GM21723 (cell line): ENCODE measurements around the gene RXRB.

ENCODE experiments used
- ATAC-seq: cut with Tn5 transposase; IDR thresholded peaks from one replicate; pipeline ENCODE4 v1.9.1; 2021; ENCODE audit warnings: mild to moderate bottlenecking, moderate library complexity; ENCODE audit not compliant: unreplicated experiment

Gene RXRB

GRCh38 chr6:33212857-33213165, 12.3 kb upstream of the RXRB start:
- ATAC-seq, result no peak

GRCh38 chr6:33211666-33212422, 11.4 kb upstream of the RXRB start:
- ATAC-seq, result no peak

DNA sequence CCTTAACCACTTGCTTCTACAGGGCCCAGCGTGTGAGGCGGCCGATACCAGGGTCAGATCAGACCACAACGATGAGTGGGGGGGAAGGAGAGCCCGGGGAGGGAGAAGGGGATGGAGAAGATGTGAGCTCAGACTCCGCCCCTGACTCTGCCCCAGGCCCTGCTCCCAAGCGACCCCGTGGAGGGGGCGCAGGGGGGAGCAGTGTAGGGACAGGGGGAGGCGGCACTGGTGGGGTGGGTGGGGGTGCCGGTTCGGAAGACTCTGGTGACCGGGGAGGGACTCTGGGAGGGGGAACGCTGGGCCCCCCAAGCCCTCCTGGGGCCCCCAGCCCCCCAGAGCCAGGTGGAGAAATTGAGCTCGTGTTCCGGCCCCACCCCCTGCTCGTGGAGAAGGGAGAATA, 10.7 kb upstream of the RXRB start:
- ATAC-seq, result no peak

DNA sequence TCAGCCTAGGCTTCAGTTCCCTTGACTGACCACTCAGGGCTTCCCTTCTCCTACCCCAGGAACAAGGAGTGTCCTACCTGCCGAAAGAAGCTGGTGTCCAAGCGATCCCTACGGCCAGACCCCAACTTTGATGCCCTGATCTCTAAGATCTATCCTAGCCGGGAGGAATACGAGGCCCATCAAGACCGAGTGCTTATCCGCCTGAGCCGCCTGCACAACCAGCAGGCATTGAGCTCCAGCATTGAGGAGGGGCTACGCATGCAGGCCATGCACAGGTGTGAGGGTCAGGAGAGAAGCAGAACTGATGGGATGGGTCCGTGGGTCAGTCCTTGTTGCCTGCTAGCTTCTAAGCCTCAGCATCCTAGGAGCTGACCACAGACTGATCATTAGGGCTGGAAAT, 9.4 kb upstream of the RXRB start:
- ATAC-seq, result no peak

DNA sequence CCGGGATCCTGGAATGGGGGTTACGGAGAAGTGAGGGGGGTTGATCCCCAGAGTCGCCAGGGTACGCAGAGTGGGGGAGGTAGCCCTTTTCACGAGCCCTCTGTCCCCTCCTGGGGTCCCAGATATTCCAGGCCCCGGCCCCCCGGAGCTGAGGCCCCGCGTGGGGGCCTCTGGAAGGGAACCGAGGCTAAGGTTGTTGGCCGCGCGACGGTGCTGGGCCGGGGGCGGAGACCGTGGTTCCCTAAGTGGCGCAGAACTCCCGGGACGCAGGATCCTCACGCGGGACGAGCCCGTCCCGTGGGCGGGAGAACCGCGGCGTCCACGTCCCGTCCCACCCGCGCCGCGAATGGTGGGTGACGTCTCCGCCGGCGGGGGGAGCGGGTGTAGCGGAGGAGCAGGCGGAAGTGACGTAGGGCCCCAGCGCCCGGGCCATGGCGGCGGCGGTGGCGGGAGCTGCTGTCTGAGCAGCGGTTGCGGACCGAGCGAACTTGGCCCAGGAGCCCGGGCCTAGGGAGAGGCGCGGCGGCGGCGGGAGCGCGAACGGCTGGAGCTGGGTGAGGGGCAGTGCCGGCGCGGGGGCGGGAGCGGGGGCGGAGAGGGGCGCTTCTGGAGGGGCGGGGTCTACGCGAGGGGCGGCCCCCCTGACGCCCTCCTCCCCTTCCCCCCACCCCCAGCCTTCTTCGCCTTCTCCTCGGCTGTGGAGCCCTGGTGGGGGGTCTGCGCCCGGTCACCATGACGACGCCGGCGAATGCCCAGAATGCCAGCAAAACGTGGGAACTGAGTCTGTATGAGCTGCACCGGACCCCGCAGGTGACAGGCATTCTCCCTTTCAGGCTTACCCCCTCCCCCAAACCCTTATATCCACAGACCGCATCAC, 7.9 kb upstream of the RXRB start, which contains the start of gene RING1:
Gene RING1, plus strand, starts transcription at position 410 of the 877 bp plus-strand sequence. Its CDS starts 323 bp downstream, at position 733.
- ATAC-seq, result peak; percentile 42

GRCh38 chr6:33207552-33208090, 7.2 kb upstream of the RXRB start:
- ATAC-seq, result no peak

GRCh38 chr6:33206864-33207551, 6.5 kb upstream of the RXRB start:
- ATAC-seq, result no peak

DNA sequence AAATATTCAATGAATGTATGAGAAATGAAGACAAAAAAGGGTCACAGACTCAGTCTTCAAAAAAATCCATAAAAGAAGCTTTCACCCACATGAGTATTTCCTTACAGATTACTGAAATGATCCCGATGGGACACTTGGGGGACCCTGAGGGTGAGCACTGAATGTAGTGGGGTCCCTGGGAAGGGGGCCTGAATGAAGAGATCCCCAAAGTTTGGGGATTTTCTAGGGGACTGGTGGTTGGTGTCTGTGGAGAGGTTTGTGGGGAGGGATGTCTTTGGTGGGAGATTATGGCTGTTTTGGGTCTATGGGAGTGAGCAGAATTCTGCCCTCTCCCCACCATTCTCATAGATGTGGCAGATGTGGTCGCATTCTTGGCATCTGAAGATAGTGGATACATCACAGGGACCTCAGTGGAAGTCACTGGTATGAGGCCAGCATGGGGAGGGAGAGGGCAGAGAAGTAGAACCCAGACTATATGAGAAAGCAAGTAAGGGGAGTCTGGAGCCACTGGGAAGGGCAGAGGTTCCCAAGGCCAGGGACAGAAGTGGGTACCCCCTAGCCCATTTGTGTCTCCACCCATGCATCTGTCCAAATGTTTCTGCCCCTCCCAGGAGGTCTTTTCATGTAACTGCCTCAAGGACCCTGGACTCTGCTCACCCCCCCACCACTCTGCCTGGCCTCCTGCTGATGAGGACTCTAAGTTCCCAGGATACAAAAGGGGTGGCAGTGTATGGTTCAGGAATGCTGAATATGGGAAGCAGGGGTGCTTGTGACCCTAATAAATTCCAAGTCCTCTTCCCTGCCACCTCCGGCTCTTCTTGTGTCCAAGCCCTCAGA, 5.8 kb upstream of the RXRB start:
- ATAC-seq, result no peak

GRCh38 chr6:33205191-33206026, 4.9 kb upstream of the RXRB start:
- no peak for ATAC-seq

- peak; percentile 45 for ATAC-seq
Observed at GRCh38 chr6:33204415-33205190, 4.1 kb upstream of the RXRB start, which contains the start of gene HSD17B8. HSD17B8 (plus strand) TSS chr6:33204655; CDS start chr6:33204669, 14 bp downstream.

DNA sequence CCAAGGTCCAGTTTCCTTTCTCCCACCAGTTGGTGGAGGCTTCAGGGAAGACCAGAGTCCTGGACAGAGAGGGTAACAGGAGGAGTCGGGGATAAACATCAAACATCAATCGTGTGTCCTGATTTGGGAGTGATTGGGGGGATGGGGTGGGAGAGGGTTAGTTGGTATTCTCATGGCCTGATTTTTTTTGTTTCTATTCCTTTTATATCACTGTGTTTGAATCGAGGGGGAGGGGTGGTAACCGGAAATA, 3.6 kb upstream of the RXRB start:
- no peak for ATAC-seq

GRCh38 chr6:33203443-33204164, 3.1 kb upstream of the RXRB start:
- ATAC-seq, result no peak

DNA sequence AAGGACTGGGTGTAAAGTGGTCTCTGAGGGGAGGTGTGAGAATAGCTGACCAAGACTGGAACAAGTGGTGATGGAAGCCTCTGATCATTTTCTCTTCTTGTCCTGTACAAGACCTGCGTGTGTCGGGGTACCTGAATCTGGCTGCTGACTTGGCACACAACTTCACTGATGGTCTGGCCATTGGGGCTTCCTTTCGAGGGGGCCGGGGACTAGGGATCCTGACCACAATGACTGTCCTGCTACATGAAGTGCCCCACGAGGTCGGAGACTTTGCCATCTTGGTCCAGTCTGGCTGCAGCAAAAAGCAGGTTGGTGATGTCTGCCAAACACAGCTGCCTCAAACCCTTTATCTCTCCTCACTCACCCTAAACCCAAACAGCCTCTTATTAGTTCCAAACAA, 2.3 kb upstream of the RXRB start:
- ATAC-seq, result no peak

DNA sequence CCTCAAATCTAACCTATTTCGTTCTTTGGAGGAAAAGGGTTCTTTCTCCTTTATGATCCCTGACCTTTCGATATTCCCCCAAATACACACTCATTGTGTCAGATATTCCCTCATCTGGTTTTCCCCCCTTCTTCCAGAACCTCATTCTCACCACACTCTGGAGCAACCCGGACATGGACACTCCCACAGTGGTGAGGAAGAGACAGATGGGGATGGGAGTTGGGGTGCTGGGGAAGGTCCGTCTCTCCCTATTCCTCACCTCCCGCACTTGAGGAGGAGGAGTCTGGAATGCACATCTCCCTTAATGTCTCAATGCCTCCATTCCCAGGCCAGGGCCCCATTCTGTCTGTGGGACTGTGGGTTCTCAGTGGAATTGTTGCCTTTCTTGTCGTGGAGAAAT, 1.5 kb upstream of the RXRB start:
- no peak for ATAC-seq

GRCh38 chr6:33201147-33201545, 681 bp upstream of the RXRB start:
- no peak for ATAC-seq

DNA sequence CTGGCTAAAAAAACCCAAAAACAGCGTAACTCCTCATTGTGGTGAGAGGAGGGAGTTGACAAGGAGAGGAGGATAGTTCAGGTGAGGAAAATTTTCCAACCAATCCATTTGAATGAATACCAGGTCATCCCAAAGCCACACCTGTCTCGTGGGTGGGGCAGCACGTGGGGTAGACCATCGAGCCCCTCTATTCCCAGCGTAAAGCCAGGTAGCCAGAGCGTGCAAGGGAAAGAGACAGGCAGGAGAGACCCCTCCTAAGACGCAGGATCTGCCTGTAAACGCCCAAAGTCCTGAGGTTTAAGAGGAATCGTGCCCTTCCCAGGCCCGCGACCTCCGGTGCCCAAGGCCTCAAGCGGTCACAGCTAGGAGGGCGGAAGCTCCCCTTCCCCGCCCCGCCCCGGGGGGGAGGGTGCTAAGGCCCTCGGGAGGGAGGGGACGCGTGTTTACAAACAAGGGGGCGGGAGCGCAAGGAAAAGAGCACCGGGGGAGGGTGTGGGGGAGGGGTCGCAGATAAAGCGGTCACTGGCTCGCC, 712 bp downstream of the RXRB start:
- peak; percentile 29 for ATAC-seq

DNA sequence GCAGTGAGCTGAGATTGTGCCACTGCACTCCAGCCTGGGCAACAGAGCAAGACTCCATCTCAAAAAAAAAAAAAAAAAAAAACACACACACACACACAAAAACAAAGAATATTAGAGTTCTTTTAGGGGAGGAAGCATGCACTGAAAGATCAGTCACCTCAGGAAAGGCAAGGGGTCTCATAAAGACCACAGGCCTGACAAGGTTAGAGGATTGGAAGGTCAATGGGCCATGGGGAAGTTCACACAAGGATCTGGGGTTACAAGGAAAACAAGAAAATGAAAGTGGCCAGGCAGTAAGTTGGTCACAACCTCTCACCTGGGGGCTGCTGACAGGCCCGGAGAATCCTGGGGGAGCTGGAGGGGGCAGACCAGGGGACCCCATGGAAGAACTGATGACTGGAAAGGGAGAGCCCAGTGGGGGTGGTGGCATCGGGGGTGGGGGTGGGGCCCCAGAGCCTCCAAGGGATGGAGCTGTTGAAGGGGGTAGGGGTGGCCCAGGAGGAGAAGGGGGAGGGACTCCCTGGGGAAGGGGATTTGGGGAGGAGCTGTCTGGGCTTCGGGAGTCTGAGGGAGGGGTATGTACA, 1.5 kb downstream of the RXRB start:
- no peak for ATAC-seq
